Right ventricle myocardium superior (tissue), 1 donor: ENCODE data around the gene LRRC61. TPM values are rescaled to one million over a fixed set of nuclear protein-coding genes. Genes with fewer than 3 reads are reported as not detected.
A peak's percentile ranks its signal among the peaks of the same experiment; 100 is the strongest.

Source experiments
- ATAC-seq: fragments of 200-7000 bp; cut with Tn5 transposase; one replicate; pipeline ENCODE4 v1.9.1; 2020; ENCODE audit warnings: mild to moderate bottlenecking; ENCODE audit not compliant: poor library complexity
- DNase-seq: peaks from one replicate; pipeline ENCODE4 v3.0.0-alpha.2; 2020
- intact Hi-C: fragments of 100-400 bp; cut with DNase I; formaldehyde crosslinking; loops from one replicate; pipeline ENCODE4 v1.11.2; 2022
- total RNA-seq: library from RNA; stranded (reverse); fragmentation: NEBNext Ultra II Directional; extraction: Animal tissue kit (Norgen Biotek cat#: 25700); gene quantifications from one replicate; pipeline ENCODE4 v1.2.1, GENCODE V29; 2021
- donor health status: DM: no; HTN: yes; CAD: no; lungs with severe emphysema.

LRRC61 gene
- total RNA-seq, 1 donor from 2014 or later: 3.7 TPM

DNA sequence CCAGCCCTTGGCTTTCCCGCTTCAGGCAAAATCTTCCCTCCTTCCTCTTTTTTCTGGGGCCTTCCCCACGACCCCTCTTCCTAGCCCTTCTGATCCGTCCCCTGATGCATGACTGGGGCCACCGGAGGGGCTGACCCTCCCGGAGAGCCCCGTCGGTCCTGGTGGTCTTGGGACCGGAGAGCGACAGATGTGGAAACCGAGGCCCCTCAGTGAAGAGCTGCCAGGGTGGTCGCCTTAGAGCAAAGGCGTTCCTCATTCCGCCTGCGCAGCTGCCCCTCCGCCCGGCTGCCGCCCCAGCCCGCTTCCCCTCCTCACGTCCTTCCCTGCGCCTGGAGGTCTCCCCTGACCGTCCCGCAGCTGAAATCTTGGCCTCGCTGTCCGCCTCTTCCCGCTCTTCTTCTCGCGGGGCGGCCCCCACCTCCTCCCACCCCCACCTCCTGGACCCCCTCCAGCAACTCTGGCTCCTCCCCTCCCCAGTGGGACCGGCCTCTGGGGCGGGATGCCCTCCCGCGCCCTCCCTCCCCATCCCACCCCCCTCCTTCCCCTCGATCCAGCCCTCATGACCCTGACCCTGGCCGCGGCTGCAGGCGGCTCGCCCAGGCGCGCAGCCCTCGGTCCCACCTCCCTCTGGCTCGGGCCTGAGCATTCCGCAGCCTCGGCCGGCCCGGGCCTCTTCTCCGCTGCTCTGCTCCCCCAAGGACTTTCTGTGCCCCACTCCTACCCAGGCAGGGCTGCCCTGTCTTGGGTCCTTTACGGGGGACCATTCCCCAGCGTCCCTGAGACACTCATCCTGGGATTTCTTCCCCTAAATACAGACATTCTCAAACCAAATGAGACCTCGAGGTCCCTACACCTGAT is 18.3 kb downstream of the LRRC61 start, which contains the start of gene RARRES2:
TSS of gene RARRES2 (minus strand) at position 367 of the 858 bp plus-strand sequence. CDS start 1,020 bp downstream, outside the sequence.
- peak; percentile 77 for ATAC-seq
- peak; percentile 72 for DNase-seq
- intact Hi-C loops: no loop called here

DNA sequence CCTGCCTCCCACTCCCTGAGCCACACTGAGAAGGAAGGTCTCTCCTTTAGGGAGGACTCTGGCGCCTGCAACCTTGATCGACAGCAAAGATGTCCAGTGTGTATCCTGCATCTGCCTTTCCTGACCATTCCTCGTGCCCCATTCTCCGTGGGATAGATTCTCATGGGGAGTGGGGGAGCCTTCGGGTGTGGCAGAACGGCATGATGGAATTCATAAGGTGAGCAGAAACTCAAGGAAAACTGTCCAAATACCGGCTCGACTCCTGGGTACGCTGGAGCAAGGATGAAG is 18.9 kb downstream of the LRRC61 start:
- intact Hi-C loops: no loop called here
- no peak for DNase-seq
- no peak for ATAC-seq

DNA sequence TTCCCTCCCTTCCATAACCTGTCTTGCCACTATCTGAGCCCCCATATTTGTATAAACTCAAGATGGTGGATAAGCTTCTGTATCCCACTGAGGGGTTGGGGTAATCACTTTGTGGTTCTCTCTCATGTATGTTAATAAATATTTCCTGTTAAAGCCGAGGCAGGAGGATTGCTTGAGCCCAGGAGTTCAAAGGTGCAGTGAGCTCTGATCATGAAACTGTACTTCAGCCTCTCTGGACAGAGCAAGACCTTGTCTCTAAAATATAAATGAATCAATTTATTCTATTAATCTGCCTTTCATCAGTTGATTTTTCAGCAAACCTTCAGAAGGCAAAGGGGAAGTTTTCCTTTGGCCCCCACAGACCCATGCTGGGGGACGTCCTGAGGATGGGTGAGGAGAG is 20.1 kb downstream of the LRRC61 start:
- intact Hi-C loops: no loop called here
- no peak for ATAC-seq
- DNase-seq: no peak

DNA sequence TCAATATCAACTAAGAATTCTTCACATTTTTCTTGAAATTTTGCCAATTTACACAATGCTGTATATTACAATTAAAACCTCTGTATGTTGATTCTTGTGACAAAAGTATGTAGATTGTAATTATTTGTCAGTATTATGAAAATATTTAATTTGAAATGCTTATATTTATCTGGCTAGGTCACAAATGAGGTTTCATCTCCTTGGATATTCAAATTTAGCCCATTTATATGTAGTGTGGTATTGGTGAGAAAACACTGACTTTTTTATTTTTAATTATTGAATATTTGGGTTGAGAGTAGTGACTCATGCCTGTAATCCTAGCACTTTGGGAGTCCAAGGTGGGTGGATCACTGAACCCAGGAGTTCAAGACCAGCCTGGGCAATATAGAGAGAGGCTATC is 21.1 kb downstream of the LRRC61 start:
- no peak for ATAC-seq
- intact Hi-C loops: no loop called here
- no peak for DNase-seq

DNA sequence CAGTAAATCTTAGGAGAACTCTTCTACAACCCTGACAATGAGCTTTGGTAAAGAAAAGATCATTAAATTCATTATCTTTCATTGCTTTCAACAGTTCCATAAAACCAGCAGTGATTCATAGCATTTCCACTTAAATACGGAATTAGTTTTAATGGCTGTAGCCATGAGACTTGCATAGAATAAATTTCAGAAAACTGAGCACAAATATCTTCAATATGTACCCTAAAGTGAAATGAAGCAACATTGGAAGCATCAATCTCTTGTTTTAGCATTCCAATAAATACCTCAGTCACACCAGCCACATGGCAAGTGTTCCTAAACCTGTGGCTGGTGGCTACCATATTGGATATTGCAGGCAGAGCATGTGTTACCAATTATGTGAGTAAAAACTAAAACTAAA is 21.9 kb downstream of the LRRC61 start:
- intact Hi-C loops: no loop called here
- no peak for DNase-seq
- no peak for ATAC-seq

DNA sequence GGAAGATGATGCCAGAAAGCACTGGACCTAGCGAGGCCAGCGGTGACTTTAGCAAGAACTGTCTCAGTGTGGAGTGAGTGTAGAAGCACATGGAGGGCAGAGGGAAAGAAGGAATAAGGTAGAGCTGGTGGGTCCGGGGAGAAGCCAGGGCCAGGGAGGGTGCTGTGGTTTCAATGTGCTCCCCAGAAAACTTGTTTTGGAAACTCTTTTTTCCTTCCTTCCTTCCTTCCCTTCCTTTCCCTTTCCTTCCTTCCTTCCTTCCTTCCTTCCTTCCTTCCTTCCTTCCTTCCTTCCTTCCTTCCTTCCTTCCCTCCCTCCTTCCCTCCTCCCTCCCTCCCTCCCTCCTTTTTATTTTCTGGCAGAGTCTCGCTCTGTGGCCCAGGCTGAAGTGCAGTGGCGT is 23.8 kb downstream of the LRRC61 start:
- DNase-seq: no peak
- intact Hi-C loops: no loop called here
- ATAC-seq: no peak

DNA sequence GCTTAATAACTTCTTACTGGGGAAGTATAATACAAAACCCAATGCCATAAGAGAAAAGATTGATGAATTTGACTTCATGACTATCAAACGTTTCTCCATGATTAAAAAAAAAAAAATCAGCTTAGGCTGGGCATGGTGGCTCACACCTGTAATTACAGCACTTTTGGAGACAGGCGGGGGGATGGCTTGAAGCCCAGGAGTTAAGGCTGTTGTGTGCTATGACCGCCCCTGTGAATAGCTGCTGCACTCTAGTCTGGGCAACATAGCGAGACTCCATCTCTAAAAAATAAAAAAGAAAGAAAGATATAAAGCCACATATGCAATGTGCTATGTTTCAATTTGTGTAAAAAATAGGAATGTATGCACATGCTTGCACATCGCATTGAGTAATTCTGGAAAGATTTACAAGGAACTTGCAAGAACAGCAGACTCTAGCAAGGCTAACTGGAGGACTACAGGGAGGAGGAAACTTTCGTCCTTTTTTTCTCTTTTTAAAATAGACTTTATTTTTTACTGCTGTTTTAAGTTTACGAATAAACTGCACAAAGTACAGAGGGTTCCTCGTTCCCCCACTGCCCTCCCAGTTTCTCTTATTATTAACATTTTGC is 28.5 kb downstream of the LRRC61 start:
- DNase-seq: no peak
- ATAC-seq: no peak
- intact Hi-C loops: no loop called here

DNA sequence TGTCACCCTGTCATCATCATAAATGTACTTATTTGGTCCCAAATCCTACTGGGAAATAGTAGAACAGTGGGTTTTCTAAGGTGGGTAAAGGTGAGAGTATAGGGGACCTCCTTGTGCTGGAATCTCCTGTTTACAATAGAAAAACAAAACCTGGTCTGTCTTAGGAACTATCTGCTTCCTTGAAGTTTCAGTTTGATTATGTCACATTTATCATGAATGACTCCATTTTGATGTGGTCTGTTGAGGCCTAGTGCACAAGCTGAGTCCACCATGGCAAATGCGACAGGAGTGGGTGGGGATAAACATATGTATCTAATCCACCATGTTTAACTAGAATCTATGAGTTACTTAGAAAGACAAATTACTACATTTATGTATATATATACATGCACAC is 32.5 kb downstream of the LRRC61 start:
- no peak for ATAC-seq
- intact Hi-C loops: loop anchor here (5.0 kb wide), 1 partner anchor 62 kb away; no protein-coding TSS in a partner anchor
- DNase-seq: no peak

DNA sequence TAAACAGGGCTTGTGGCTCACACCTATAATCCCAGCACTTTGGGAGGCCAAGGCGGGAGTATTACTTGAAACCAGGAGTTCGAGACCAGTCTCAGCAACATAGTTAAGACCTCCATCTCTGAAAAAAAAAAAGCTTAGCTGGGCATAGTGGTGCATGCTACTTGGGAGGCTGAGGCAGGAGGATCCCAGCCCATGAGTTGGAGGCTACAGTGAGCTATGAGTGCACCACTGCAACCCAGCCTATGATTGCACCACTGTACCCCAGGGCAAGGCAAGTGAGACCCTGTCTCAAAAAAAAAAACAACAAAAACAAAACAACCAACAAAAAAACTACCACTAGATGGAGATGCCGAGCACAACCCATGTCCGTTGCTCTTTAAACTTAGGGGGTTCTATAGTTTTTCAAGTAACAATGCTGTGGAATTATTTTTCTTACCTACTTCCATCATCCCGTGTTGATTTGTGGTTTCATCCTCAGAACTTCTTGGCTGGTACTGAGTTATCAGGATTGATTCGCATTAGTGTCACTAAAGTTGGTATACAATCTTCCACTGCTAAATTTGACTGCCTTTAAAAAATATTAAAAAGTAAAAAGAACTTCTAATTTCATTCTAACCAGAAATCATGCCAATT is 33.2 kb downstream of the LRRC61 start:
- no peak for ATAC-seq
- intact Hi-C loops: loop anchor here (5.0 kb wide), 1 partner anchor 61 kb away; no protein-coding TSS in a partner anchor
- DNase-seq: no peak

DNA sequence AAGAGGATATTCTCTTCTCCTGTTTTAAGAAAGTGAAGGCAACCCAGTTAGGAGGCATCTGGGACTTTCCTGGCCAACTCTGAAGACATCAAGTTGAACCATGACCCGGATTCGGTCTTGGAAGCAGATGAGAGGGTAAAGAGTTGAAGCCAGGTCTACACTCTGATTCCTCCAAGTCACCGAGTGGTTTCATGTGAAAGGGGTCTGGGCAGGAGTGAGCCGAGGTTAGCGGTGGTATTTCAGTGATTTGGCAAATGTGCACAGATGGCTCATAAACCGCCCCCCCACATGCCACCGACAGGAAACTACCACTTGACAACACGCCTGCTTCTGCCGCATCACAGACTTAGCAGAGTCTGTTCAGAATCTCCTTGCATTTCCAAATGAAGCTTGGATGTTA is 34.1 kb downstream of the LRRC61 start:
- intact Hi-C loops: loop anchor here (5.0 kb wide), 1 partner anchor 60 kb away; no protein-coding TSS in a partner anchor
- DNase-seq: no peak
- ATAC-seq: no peak

DNA sequence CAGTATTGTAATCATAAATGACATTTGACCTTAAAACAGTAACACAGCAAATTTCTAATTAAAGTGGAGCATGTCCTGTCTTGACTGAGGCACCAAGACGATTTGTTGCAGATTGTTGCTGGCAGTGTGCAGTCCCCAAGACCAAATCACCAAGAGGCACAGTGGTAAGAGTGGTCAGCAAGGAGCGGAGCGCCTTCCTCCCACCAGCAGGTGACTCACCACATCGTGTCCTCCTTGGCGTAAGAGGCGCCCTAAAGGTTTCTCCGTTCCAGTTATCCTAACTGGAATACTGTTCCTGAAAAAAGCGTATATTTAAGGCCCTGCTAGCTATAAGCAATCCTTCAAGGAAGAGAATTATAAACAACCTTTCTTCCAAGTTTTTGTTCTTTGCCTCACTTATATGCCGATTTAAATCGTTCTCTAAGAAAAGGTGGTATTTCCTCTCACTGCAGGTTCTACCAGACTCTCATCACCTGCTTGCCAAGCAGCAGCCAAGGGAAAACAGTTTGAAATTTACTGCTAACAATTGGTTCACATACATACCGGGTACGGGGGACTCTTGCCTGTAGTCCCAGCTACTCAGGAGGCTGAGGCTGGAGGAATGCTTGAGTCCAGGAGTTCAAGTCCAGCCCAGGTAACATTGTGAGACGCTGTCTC is 34.7 kb downstream of the LRRC61 start:
- intact Hi-C loops: loop anchor here (5.0 kb wide), 1 partner anchor 59 kb away; no protein-coding TSS in a partner anchor
- DNase-seq (no peak), ATAC-seq (no peak)

DNA sequence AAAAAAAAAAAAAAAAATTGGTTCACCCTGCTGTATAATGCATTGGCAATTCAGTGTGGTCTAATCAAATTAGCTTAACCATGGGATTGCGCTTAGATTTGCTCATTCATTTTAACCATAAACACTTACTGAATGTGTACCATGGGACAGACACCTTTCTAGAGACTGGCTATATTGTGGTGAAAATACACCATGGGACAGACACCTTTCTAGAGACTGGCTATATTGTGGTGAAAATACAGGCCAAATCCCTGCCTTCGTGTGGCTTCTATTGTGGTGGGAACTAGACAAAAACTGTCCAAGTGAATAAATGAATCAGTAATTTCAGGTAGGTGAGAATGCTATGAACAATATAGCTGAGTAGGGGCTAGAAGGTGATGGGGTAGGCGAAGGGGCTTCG is 35.3 kb downstream of the LRRC61 start:
- ATAC-seq (no peak), DNase-seq (no peak)
- intact Hi-C loops: loop anchor here (5.0 kb wide), 1 partner anchor 59 kb away; no protein-coding TSS in a partner anchor

DNA sequence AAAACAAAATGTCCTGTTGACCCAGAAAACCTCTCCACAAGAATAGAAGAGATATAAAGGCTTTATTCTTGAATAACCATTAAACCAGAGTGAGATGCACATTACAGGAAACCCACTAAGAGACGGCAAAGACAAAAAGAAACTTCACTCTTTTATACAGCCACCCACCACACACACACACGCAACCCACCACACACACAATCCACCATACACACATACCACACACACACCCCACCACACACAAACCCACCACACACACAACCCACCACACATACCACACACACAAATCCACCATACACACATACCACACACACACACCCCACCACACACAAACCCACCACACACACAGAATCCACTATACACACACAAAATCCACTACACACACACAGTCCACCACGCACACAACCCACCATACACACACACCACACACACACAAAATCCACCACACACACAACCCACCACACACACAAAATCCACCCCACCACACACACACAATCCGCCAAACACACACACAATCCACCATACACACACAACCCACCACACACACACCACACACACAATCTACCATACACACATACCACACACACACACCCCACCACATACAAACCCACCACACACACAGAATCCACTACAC is 36.0 kb downstream of the LRRC61 start:
- ATAC-seq (no peak), DNase-seq (no peak)
- intact Hi-C loops: loop anchor here (5.0 kb wide), 1 partner anchor 58 kb away; no protein-coding TSS in a partner anchor

DNA sequence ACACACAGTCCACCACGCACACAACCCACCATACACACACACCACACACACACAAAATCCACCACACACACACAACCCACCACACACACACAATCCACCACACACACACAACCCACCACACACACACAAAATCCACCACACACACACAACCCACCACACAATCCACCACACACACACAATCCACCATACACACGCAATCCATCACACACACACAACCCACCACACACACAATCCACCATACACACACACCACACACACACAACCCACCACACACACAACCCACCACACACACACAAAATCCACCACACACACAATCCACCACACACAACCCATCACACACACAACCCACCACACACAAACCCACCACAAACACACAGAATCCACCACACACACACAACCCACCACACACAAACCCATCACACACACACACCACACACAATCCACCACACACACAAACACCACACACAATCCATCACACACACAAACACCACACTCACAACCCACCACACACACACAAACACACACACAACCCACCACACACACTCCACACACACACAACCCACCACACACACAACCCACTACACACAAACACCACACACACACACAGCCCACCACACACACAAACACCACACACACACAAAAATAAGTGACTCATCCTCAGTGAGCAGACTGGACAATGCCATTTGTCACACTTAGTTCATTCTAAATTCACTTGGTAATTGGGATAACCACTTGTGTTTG is 36.6 kb downstream of the LRRC61 start:
- ATAC-seq (no peak), DNase-seq (no peak)
- intact Hi-C loops: loop anchor here (5.0 kb wide), 1 partner anchor 58 kb away; no protein-coding TSS in a partner anchor

DNA sequence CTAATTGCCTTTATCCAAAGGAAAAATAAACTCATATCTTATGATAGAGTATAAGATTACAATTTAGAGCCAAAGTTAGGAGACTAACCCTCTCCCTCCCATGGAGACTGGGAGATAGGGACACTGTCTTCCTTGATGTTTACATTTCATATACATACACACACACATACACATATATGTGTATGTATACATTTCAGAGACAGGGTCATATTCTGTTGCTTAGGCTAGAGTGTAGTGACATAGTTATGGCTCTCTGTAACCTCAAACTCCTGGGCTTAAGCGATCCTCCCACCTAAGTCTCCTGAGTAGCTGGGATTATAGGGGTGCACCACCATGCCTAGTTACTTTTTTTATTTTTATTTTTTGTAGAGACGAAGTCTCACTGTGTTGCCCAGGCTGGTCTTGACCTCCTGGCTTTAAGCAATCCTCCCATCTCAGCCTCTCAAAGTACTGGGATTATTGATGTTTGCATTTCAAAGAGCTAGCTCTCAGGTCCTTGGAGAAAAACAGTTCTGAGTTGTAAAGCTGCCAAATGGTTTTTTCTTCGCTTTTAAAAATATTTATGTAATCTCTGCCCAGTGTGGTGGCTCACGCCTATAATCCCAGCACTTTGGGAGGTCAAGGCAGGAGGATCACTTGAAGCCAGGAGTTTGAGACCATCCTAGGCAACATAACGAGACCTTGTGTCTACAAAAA is 37.4 kb downstream of the LRRC61 start:
- intact Hi-C loops: no loop called here
- no peak for ATAC-seq

DNA sequence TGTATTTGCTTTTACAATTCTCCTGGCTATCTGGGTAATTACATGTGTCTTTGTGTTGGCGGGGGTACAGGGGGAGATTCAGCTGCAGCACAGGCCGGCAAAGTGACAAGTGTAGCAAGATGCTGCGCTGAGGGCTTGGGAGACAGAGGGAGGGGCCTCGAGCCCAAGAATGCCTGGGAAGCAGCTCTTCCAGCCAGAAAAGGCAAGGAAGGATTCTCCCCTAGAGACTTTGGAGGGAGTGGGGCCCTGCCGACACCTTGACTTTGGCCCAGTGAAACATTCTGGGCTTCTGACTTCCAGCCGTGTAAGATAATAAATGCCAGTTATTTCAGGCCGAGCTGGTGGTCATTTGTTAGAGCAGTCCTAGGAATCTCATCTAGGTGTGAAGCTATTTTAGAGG is 38.2 kb downstream of the LRRC61 start:
- ATAC-seq: no peak
- no peak for DNase-seq
- intact Hi-C loops: no loop called here

More for the DNA sequence above, 37.4 kb downstream of the LRRC61 start:
- no peak for DNase-seq

DNA sequence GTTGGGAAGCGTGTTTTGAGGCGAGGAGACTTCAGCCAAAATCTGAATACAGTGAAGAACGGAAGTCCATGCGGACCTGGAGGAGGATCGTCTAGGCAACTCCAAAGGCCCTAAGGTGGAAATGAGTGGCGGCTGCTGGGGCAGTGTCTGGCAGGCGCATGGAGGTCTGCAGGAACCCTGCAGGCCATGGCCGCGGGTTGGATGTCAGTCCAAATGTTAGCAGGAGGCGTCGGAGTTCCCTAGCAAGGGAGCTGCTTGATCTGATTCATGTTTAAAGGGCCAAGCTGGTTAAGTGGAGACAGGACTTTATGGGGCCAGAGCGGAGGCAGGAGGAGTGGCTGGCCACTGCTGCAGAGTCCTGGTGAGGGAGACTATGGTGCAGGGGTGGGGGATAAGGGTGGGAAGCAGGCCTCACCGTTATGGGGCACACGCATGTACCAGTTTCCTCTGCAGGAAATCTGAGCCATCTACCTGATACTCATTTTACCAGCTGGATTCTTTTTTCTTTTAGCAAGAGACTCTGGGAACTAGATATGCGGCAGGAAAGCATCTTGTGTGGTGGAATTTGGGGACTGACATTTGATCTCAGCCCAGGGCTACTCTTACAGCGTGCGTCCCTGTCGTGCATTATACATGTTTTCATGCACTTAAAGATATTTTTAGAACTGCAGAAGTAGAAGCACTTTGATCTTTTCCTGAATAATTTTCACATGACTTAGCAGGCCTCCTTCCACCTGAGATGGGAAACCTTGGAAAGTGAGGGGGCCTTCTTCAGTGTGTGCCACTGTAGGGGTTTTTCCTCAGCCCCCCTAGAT is 38.9 kb downstream of the LRRC61 start:
- DNase-seq (no peak), ATAC-seq (peak; percentile 12)
- intact Hi-C loops: no loop called here
